ENCODE measurements around the gene ARHGAP26.

- TF ChIP-seq POLR2A (IDR thresholded peaks at IDR 0.05), result no peak
- TF ChIP-seq CTCF (IDR thresholded peaks at IDR 0.05), result no peak
Observed at GRCh38 chr5:143146161-143146560, 376.0 kb downstream of the ARHGAP26 start.
